ENCODE results near the gene CFAP92. TPM values are rescaled to one million over a fixed set of nuclear protein-coding genes. Genes with fewer than 3 reads are reported as not detected.
A peak's percentile ranks its signal among the peaks of the same experiment; 100 is the strongest.

The CFAP92 gene
- polyA plus RNA-seq, 5 donors, result 2.6 to 4.2 (median 4.0) TPM

GRCh38 chr3:128867200-128868125 is 126.4 kb downstream of the CFAP92 start:
- DNase-seq, result no peak

- peak; percentile 39 to 42 for DNase-seq
These were observed 128.7 kb downstream of the CFAP92 start for GRCh38 chr3:128864849-128865804.

- no peak for DNase-seq
These were observed 129.5 kb downstream of the CFAP92 start for GRCh38 chr3:128864351-128864811.

- DNase-seq, result no peak
These were observed 130.3 kb downstream of the CFAP92 start for GRCh38 chr3:128863560-128863959.

- DNase-seq, result no peak
These were observed 132.4 kb downstream of the CFAP92 start for GRCh38 chr3:128861491-128861890.

Other genes with a start within 250 kb of the CFAP92 start
- gene ACAD9, start 114.5 kb downstream of the CFAP92 start, polyA plus RNA-seq (ENCODE audit: insufficient read depth in 1 of 5, insufficient read length in 5 of 5, low replicate concordance in 1 of 5), result 10 to 100 TPM; 36.8 to 43.7 (median 38.7) TPM
- 10 to 100 TPM in 4 of 5 donors, 1 to 10 TPM in 1; 9.0 to 18.0 (median 12.4) TPM for gene EFCC1, start 7.2 kb upstream of the CFAP92 start, polyA plus RNA-seq (ENCODE audit: insufficient read depth in 1 of 5, insufficient read length in 5 of 5, low replicate concordance in 1 of 5)
- 1 to 10 TPM; 1.7 to 3.3 (median 2.4) TPM for gene GP9, start 66.7 kb upstream of the CFAP92 start, polyA plus RNA-seq (ENCODE audit: insufficient read depth in 1 of 5, insufficient read length in 5 of 5, low replicate concordance in 1 of 5)
- 10 to 100 TPM in 1 of 5 donors, 1 to 10 TPM in 4; 5.1 to 12.8 (median 9.3) TPM for gene RAB43, start 127.7 kb upstream of the CFAP92 start, polyA plus RNA-seq (ENCODE audit: insufficient read depth in 1 of 5, insufficient read length in 5 of 5, low replicate concordance in 1 of 5)
- gene ISY1, start 167.0 kb upstream of the CFAP92 start, polyA plus RNA-seq (ENCODE audit: insufficient read depth in 1 of 5, insufficient read length in 5 of 5, low replicate concordance in 1 of 5), result 10 to 100 TPM; 48.5 to 66.6 (median 51.3) TPM
- gene CNBP, start 189.8 kb upstream of the CFAP92 start, polyA plus RNA-seq (ENCODE audit: insufficient read depth in 1 of 5, insufficient read length in 5 of 5, low replicate concordance in 1 of 5), result 100 to 1,000 TPM; 412 to 446 (median 429) TPM

Data from right lung (tissue), 5 donors.